Memory B cell (primary cell): Measurements from ENCODE around the gene GRIN2A.

Experiments
- ATAC-seq: fragments of 150-1000 bp; cut with Tn5 transposase; 2 replicates; pipeline ENCODE4 v1.10.0; 2021; ENCODE audit warnings: low read depth, mild to moderate bottlenecking, moderate library complexity
- DNase-seq, 2 donors: peaks; one replicate each; pipeline ENCODE4 v3.0.0; 2022; ENCODE audit warnings: low spot score in 2 of 2
- H3K27ac Mint-ChIP-seq: one replicate; pipeline ENCODE4 v1.8.0; 2022; ENCODE audit warnings: mild to moderate bottlenecking, moderate library complexity, mixed read lengths
- H3K27me3 Mint-ChIP-seq: one replicate; pipeline ENCODE4 v1.8.0; 2022; ENCODE audit warnings: mixed read lengths
- H3K36me3 Mint-ChIP-seq: one replicate; pipeline ENCODE4 v1.8.0; 2022; ENCODE audit warnings: mild to moderate bottlenecking, mixed read lengths
- H3K4me1 Mint-ChIP-seq: one replicate; pipeline ENCODE4 v1.8.0; 2022; ENCODE audit warnings: mixed read lengths
- H3K4me3 Mint-ChIP-seq: one replicate; pipeline ENCODE4 v1.8.0; 2022; ENCODE audit warnings: mild to moderate bottlenecking, moderate library complexity, mixed read lengths
- H3K9me3 Mint-ChIP-seq: one replicate; pipeline ENCODE4 v1.8.0; 2022; ENCODE audit warnings: mixed read lengths

GRIN2A gene

DNA sequence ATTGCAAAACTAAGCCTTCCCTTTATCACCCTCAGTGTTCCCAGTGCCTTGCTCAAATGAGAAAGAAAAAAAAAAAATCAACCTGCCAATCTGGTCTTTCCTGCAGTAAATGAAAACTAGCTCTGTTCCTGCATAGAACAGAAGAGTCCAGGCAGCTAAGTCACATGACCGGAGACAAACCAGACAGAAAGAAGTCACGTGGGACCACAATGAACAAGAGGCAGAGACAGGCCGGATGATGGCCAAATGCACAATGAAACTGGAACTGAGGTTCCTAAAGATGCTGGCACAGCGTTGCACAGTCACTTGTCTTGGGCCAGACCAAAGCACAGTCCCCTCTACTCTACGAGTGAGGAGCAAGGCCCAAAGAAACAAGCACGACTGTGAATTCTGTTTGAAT, 172.5 kb downstream of the GRIN2A start:
- Mint-ChIP-seq H3K4me1 (no peaks in the 10 kb centered on the region), H3K4me3 (no peak overlapping the region), H3K9me3 (peaks cover 9% of the 10 kb centered on the region), H3K27ac (no peak overlapping the region), H3K27me3 (peaks cover 9% of the 10 kb centered on the region), H3K36me3 (no peaks in the 10 kb centered on the region)
- no peak for DNase-seq
- no peak for ATAC-seq

DNA sequence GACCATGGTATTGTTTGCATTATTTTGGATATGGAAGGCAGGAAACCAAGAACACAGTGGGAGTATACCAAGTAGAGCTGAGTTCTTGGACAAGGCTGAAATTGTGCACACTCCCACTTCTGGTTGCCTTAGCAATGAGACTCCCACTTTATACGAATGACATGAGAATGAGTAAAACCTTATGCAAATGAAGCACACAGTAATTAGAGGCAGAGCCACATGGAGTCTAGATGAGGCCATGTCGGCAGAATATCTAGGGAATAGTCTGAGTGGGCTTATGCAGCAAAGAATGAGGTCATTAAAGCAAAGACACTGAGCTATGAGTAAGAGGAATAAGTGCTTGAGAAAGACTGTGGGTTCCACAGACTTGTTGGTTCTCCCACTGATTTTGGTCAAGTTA, 178.7 kb downstream of the GRIN2A start:
- H3K9me3 Mint-ChIP-seq, result peaks cover 13% of the 10 kb centered on the region
- no peak for ATAC-seq
- no peaks in the 10 kb centered on the region for H3K36me3 Mint-ChIP-seq
- DNase-seq, result no peak
- H3K27ac Mint-ChIP-seq, result no peak overlapping the region
- peaks cover 3% of the 10 kb centered on the region for H3K27me3 Mint-ChIP-seq
- H3K4me1 Mint-ChIP-seq, result no peaks in the 10 kb centered on the region
- H3K4me3 Mint-ChIP-seq, result no peak overlapping the region

DNA sequence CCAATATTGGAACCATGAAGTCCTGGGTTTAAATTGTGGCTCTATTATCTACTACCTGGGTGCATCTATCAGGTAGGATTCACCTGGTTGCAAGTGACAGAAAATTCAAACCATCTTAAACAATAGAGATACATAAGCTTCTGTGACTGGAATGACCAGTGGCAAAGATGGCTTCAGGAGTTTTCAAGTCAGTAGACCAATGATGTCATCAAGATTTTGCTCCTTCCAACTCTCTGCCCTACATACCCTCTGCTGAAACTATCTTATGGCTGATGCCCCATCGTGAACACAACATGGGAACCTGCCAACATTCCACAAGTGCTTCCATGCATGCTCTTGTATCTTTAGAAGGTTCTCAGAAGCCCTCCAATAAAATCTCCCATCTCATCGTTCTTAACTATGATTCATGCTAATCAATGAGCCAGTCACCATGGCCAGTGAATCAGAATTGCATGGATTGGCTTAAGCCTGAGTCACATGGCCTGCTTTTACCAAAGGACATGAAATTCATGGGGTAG, 180.9 kb downstream of the GRIN2A start:
- no peak overlapping the region for H3K4me3 Mint-ChIP-seq
- H3K9me3 Mint-ChIP-seq, result peaks cover 14% of the 10 kb centered on the region
- DNase-seq, result no peak
- H3K36me3 Mint-ChIP-seq, result no peaks in the 10 kb centered on the region
- H3K27me3 Mint-ChIP-seq, result peaks cover 5% of the 10 kb centered on the region
- no peak for ATAC-seq
- H3K4me1 Mint-ChIP-seq, result no peaks in the 10 kb centered on the region
- no peak overlapping the region for H3K27ac Mint-ChIP-seq

DNA sequence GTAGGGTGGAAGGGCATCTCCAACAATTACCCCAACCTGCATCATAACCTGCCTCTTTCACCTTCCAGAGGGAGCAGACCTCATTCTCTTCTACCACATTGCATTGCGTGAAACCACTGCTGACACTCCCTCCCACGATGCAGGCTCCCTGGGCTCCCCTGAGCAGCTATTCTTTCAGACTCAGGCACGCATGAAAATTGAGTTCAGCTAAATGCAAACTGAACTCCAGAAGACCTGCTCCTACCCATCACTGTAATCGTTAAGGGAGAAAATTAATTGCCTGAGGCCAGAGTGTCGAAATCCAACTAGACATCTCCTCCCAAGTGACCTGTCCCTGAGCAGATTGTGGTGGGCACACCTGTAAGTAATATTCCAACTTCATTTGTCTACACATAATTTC, 186.0 kb downstream of the GRIN2A start:
- H3K9me3 Mint-ChIP-seq, result peaks cover 13% of the 10 kb centered on the region
- H3K4me3 Mint-ChIP-seq, result no peak overlapping the region
- no peaks in the 10 kb centered on the region for H3K4me1 Mint-ChIP-seq
- ATAC-seq, result no peak
- no peak overlapping the region for H3K27ac Mint-ChIP-seq
- peaks cover 7% of the 10 kb centered on the region for H3K27me3 Mint-ChIP-seq
- H3K36me3 Mint-ChIP-seq, result no peaks in the 10 kb centered on the region
- DNase-seq, result no peak

DNA sequence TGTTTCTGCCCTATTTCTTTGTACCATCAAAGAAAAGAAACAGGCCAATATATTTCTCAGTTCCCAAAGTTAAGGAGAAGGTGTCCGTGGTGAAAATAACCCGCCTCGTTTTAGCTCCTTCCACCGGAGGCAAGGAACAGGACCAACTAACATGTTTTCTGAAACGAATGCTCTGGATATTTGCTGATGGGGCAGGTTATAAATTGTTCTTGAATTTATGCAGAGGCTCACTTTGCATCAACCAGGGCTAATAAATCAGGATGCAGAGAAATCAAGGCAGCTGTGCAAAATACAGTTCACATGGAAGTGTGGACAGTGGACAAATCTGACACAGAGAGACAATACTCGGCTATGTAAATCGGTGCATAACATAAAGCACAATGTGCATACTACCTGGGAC, 189.8 kb downstream of the GRIN2A start:
- Mint-ChIP-seq H3K36me3 (no peaks in the 10 kb centered on the region), H3K4me3 (no peak overlapping the region), H3K4me1 (no peaks in the 10 kb centered on the region), H3K27ac (no peak overlapping the region), H3K27me3 (peaks cover 4% of the 10 kb centered on the region), H3K9me3 (peaks cover 11% of the 10 kb centered on the region)
- DNase-seq (no peak), ATAC-seq (no peak)

DNA sequence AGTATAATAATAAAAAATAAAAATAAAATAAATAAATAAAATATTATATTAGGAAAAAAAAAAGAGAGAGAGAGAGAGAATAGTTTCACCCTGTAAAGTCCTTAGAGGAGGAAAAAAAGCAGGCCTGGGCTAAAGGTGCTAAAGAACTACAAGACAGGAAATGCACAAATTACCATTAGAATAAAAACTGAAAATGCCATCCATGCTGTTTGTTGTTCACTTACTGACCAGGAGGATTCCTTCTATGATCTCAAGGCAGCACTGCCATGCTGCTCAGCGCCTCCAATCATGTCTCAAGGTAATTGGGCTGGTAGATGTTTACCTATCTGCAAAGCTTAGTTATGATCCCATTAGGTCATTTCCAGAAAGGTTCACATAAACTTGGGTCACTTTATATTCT, 201.2 kb downstream of the GRIN2A start:
- no peak overlapping the region for H3K4me3 Mint-ChIP-seq
- ATAC-seq, result no peak
- H3K27me3 Mint-ChIP-seq, result peaks cover 3% of the 10 kb centered on the region
- DNase-seq, result no peak
- peaks cover 6% of the 10 kb centered on the region for H3K9me3 Mint-ChIP-seq
- no peaks in the 10 kb centered on the region for H3K4me1 Mint-ChIP-seq
- H3K27ac Mint-ChIP-seq, result no peak overlapping the region
- H3K36me3 Mint-ChIP-seq, result no peaks in the 10 kb centered on the region

DNA sequence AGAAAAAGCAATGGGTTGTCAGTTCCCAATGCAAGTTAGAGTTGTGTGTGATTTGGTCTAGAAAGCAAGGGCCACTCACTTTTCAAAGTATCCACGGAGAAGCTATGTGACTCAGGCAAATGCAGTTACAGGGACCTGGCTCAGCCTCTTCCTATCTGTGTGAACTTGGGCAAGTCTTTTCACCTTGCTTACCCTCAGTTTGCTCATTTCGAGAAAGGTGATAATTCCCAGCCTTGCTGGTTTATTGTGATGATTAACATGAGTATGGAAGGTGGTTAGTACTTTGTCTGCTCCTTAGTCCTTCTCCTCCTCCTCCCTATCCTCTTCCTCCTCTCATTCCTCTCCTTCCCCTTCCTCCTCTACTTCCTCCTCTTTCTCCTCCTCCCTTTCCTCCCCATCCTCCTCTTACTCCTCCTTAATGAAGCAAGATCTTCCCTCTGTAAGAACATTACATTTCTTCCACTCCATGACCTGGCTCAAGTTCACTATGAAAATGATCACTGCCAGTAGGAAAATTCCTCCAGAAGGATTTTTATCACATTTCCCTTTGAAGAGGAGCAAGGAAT, 204.0 kb downstream of the GRIN2A start:
- H3K36me3 Mint-ChIP-seq, result no peaks in the 10 kb centered on the region
- no peak overlapping the region for H3K27ac Mint-ChIP-seq
- H3K27me3 Mint-ChIP-seq, result no peaks in the 10 kb centered on the region
- peaks cover 1% of the 10 kb centered on the region for H3K9me3 Mint-ChIP-seq
- DNase-seq (no peak), ATAC-seq (no peak)
- no peak overlapping the region for H3K4me3 Mint-ChIP-seq
- H3K4me1 Mint-ChIP-seq, result no peaks in the 10 kb centered on the region

DNA sequence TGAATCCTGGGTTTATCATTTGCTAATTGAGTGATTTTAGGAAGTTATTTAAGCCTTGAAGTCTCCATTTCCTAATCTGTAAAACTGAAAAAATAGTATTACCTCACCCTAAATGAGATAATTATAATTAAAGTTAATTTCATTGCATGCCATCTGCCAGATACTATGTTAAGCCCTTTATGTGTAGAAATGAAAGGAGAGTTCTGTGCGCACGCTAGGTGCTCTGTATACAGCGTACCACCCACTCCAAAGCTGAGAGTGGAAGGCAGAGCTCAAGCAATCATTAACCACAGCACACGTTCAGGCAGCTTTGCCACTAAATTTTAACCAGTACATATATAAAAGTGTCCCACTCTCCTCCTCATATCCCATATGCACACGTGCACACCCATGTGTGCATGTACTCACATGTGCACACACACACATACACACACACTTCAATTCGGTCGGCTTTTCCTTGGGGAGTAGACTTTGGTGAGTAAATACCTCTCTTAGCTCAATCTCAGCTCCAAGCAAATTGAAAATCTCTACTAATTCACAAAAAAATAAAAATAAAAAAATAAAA, 204.8 kb downstream of the GRIN2A start:
- no peak for DNase-seq
- Mint-ChIP-seq H3K27me3 (peaks cover 3% of the 10 kb centered on the region), H3K9me3 (peaks cover 1% of the 10 kb centered on the region), H3K27ac (no peak overlapping the region), H3K36me3 (no peaks in the 10 kb centered on the region), H3K4me1 (no peaks in the 10 kb centered on the region), H3K4me3 (no peak overlapping the region)
- no peak for ATAC-seq

DNA sequence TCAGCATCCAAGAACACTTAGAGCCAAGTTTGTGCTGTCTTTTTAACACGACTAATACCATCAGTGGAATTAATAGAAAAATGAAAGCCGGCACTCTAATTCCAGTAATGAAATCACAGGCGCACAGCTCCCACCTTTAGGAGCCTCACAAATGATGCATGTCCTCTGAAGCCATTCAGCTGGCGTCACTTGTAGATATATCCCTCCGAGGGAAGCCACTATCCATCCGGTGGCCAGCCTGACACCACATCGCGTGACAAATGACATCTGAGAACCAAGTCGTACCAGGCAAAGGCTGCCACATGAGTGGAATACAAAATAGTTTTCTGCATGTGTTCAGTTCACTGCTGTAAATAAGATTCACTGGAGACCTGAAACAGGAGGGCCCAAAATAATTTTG, 205.6 kb downstream of the GRIN2A start:
- no peak for ATAC-seq
- Mint-ChIP-seq H3K9me3 (peaks cover 1% of the 10 kb centered on the region), H3K4me1 (no peaks in the 10 kb centered on the region), H3K4me3 (no peak overlapping the region), H3K36me3 (no peaks in the 10 kb centered on the region), H3K27ac (no peak overlapping the region), H3K27me3 (peaks cover 3% of the 10 kb centered on the region)
- no peak for DNase-seq

DNA sequence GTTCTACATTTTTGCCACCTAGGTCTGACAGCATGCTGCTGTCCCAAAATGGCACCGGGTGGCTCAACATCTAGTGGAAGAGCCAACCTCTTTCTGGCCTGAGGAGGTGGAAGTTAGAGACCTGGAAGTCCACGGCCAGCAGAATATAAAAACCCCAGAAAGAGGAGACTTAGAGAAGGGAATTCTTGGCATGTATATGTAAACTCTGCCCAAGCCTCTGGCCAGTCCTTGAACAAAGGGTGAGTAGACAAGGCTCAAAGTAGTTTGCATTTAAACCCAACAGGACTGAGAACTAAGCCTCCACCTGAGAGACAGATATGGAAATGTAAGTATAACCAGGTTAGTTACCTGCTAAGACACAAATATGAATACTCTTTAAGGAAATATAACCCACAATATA, 210.3 kb downstream of the GRIN2A start:
- Mint-ChIP-seq H3K9me3 (peaks cover 3% of the 10 kb centered on the region), H3K4me3 (no peak overlapping the region), H3K27me3 (peaks cover 8% of the 10 kb centered on the region), H3K27ac (no peak overlapping the region), H3K36me3 (no peaks in the 10 kb centered on the region), H3K4me1 (no peaks in the 10 kb centered on the region)
- ATAC-seq (no peak), DNase-seq (no peak)

DNA sequence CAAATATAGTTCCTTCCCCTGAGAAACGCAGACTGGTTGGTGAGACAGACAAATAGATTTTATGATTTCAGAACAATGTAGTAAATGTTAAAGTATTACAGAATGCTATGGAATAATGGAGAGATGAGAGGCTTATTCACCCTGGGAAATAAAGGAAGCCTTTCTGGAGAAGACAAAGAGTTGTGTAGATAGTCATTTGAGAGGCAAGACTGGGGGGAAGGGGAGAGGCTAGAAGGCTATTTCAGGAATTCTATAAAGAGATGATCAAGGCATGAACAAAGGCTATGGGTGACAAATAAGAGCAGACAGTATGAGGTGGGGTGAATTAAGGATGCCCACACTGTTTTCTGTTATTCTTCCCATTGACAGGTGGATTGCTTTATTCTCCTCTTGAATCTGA, 211.4 kb downstream of the GRIN2A start:
- Mint-ChIP-seq H3K9me3 (peaks cover 3% of the 10 kb centered on the region), H3K4me3 (no peak overlapping the region), H3K4me1 (no peaks in the 10 kb centered on the region), H3K27me3 (peaks cover 8% of the 10 kb centered on the region), H3K27ac (no peak overlapping the region), H3K36me3 (no peaks in the 10 kb centered on the region)
- no peak for DNase-seq
- ATAC-seq, result no peak

DNA sequence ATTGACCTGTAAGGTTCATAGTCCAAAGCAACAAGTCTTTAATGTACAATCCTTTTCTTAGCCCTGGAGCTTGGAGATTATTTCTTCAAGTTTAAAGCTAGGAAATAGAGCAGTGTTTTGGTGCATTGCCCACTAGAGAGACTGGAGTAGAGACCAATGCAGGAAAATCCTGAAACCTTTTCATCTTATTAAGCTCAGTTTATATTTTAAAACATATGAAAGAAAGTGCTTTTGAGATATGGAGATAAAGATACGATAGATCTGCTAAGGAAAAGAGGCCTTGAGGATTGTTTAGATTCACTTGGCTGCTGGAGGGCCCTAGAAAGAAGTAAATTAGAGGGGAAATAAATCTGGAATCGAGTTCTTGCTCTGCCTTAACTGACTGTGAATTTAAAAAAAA, 212.0 kb downstream of the GRIN2A start:
- H3K27ac Mint-ChIP-seq, result no peak overlapping the region
- H3K27me3 Mint-ChIP-seq, result peaks cover 8% of the 10 kb centered on the region
- ATAC-seq, result no peak
- no peak for DNase-seq
- peaks cover 3% of the 10 kb centered on the region for H3K9me3 Mint-ChIP-seq
- H3K4me1 Mint-ChIP-seq, result no peaks in the 10 kb centered on the region
- H3K36me3 Mint-ChIP-seq, result no peaks in the 10 kb centered on the region
- H3K4me3 Mint-ChIP-seq, result no peak overlapping the region

DNA sequence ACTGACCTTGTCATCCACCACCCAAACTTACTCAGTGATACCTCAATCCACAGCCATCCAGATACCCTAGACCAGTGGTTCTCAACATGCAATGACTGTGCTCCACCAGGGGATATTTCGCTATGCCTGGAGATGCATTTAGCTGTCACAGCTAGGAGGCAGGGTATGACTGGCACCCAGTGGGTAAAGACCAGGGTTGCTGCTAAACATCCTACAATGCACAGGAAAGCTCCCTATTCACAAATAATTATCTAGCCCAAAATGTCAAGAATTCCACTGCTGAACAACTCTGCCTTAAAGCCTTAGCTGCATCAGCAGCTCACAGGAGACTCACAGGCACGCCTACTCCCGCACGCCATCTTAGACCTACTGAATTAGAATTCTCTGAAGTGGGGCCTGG, 212.6 kb downstream of the GRIN2A start:
- H3K4me3 Mint-ChIP-seq, result no peak overlapping the region
- peaks cover 8% of the 10 kb centered on the region for H3K27me3 Mint-ChIP-seq
- H3K9me3 Mint-ChIP-seq, result peaks cover 3% of the 10 kb centered on the region
- H3K36me3 Mint-ChIP-seq, result no peaks in the 10 kb centered on the region
- ATAC-seq (no peak), DNase-seq (no peak)
- no peaks in the 10 kb centered on the region for H3K4me1 Mint-ChIP-seq
- H3K27ac Mint-ChIP-seq, result no peak overlapping the region

DNA sequence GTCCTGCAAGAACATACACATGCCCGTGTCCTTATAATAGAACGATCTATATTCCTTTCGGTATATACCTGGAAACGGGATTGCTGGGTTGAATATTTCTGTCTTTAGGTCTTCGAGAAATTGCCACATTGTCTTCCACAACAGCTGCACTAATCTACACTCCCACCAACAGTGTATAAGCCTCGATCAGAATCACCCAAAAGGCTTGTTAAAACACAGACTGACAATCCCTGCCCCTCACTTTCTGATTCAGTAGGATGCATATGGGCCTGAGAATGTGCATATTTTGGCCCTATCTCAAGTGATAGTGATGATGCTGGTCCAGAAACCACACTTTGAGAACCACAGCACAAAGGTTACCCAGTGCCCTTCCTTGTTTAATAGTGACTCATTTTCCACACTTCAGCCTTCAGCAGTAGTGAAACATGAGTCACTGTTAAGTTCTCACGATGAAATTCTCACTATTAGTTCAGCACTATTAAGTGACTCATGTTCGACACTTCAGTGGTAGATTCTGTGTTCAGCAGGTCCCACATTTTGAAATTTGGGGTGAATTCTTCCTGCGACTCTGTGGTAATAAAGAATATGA, 215.6 kb downstream of the GRIN2A start:
- DNase-seq, result no peak
- Mint-ChIP-seq H3K27me3 (peaks cover 5% of the 10 kb centered on the region), H3K27ac (no peak overlapping the region), H3K4me3 (no peak overlapping the region), H3K4me1 (no peaks in the 10 kb centered on the region), H3K36me3 (no peaks in the 10 kb centered on the region), H3K9me3 (peaks cover 3% of the 10 kb centered on the region)
- no peak for ATAC-seq

DNA sequence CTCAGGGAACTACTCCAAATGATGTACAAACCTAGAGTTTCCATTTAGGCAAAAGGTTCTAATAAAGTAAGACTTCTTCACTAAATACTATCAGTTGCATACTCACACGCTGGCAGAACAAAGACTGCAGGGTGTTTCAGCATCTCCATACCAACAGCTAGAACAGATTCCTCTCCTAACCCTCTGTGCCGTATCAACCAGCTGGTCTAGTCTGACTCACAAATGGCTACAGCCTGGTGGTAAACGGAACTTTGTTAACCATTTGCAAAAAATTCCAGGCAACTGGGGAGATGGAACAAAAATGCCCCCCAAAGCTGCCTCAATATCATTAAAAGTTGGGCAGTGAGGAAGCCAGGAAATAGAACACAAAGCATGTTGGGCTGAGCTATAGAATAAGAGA, 217.1 kb downstream of the GRIN2A start:
- ATAC-seq, result no peak
- Mint-ChIP-seq H3K36me3 (no peaks in the 10 kb centered on the region), H3K27ac (no peak overlapping the region), H3K9me3 (peaks cover 3% of the 10 kb centered on the region), H3K27me3 (peaks cover 2% of the 10 kb centered on the region), H3K4me3 (no peak overlapping the region), H3K4me1 (no peaks in the 10 kb centered on the region)
- no peak for DNase-seq
